Tibial artery (tissue), 4 donors: ENCODE data around the gene ING2.

ENCODE experiments used
- DNase-seq, 2 donors: peaks; one replicate each; pipeline ENCODE4 v3.0.0-alpha.2; 2019
- H3K27ac ChIP-seq, 2 donors: fragments of 200-600 bp; sonication (generic) in 1 of 2; 1 replicate in 1 of 2; 2 replicates in 1 of 2; pipeline ENCODE4 v1.5.1; 2018 to 2019; ENCODE audit warnings: mild to moderate bottlenecking in 1 of 2
- H3K27me3 ChIP-seq, 2 donors: fragments of 200-600 bp; sonication (generic) in 1 of 2; one replicate each; pipeline versions ENCODE4 v1.5.1 to v1.6.0; 2016 to 2019
- H3K36me3 ChIP-seq, 3 donors: fragments of 200-600 bp; sonication (generic) in 2 of 3; one replicate each; pipeline ENCODE4 v1.5.1; 2016 to 2019; ENCODE audit warnings: mild to moderate bottlenecking in 2 of 3
- H3K4me1 ChIP-seq, 4 donors: fragments of 200-600 bp; sonication (generic) in 2 of 4; 1 replicate in 3 of 4; 2 replicates in 1 of 4; pipeline ENCODE4 v1.5.1; 2016 to 2019
- H3K4me3 ChIP-seq, 2 donors: fragments of 200-600 bp; sonication (generic) in 1 of 2; 1 replicate in 1 of 2; 2 replicates in 1 of 2; pipeline ENCODE4 v1.5.1; 2018 to 2019; ENCODE audit warnings: mild to moderate bottlenecking in 2 of 2
- H3K9me3 ChIP-seq, 3 donors: fragments of 200-600 bp; sonication (generic) in 1 of 3; one replicate each; pipeline ENCODE4 v1.5.1; 2016 to 2019
- CTCF ChIP-seq, 2 experiments: fragments of 200-600 bp in 1 of 2; fragments of 450-650 bp in 1 of 2; IDR thresholded peaks; one replicate each; pipeline ENCODE4 v1.5.1; 2017 to 2019; ENCODE audit warnings: antibody characterized with exemption in 2 of 2, mild to moderate bottlenecking in 1 of 2, moderate library complexity in 1 of 2
- intact Hi-C: fragments of 100-400 bp; cut with DNase I; formaldehyde crosslinking; loops from one replicate; pipeline ENCODE4 v1.15.0; 2023; ENCODE audit warnings: low total_unique reads

ING2 gene

DNA sequence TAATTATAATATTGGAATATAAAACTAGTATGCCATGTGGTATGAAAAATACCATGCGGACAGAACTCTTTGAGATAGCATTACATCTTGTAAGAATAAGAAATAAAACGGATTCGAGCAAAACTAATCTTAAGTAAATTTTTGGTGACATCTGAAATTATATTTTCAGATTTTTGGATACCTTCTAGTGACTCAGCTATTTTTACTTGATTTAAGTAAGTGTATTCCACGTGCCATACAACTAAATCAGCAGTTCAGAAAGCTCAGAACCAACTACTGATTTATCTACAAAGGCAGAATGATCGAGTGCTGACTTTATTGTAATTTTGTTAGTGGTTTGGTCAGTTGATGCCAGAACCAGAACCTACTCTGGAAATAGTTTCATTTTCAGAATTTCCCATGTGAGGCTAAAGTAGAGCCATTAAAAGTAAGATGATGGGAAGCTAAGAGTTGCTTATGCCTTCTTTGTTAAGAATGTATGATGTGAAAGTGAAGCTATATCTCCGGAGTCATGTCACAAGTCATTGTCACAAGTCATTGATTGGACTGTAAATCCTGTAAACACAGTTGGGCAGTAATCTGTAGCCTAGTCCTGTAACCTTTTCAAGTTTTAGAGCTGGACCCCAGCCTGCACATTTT lies 4.0 kb downstream of the ING2 start:
- TF ChIP-seq CTCF (IDR thresholded peaks at IDR 0.05) = no peak
- H3K27ac ChIP-seq = no peak overlapping the region
- no peak overlapping the region for H3K4me3 ChIP-seq
- H3K4me1 ChIP-seq = peaks cover 0 to 10% (median 1%) of the 10 kb centered on the region in 4 donors
- DNase-seq = no peak
- intact Hi-C loops = no loop called here
- H3K27me3 ChIP-seq = no peaks in the 10 kb centered on the region
- peaks cover 0 to 20% (median 4%) of the 10 kb centered on the region in 3 donors for H3K36me3 ChIP-seq
- H3K9me3 ChIP-seq = no peaks in the 10 kb centered on the region

DNA sequence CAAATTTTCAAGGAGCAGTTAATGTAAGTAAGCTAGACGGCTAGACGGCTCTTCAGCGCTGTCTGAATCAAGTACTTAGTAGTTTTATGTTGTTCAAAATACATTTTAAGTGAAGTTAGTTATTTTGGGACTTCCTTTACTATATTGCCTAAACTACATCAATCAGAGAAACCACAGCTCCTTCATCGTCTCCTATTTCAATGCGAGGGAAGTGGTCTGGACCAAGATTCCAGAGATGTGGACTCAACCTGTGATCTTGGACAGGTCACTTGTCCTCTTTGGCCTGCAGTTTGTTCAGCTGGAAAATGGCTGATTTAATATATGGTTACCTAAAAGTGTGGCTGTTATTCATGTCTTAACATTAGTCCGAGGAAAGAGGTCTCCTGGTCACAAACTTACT lies 10.6 kb downstream of the ING2 start:
- Histone ChIP-seq H3K27me3 (no peaks in the 10 kb centered on the region), H3K27ac (no peak overlapping the region), H3K4me1 (no peaks in the 10 kb centered on the region), H3K36me3 (peaks cover 0 to 18% (median 3%) of the 10 kb centered on the region in 3 donors), H3K9me3 (no peaks in the 10 kb centered on the region), H3K4me3 (no peak overlapping the region)
- DNase-seq = no peak
- intact Hi-C loops = loop anchor here (5.0 kb wide), 1 partner anchor 1032 kb away; no protein-coding TSS in a partner anchor
- no peak for TF ChIP-seq CTCF (IDR thresholded peaks at IDR 0.05)

DNA sequence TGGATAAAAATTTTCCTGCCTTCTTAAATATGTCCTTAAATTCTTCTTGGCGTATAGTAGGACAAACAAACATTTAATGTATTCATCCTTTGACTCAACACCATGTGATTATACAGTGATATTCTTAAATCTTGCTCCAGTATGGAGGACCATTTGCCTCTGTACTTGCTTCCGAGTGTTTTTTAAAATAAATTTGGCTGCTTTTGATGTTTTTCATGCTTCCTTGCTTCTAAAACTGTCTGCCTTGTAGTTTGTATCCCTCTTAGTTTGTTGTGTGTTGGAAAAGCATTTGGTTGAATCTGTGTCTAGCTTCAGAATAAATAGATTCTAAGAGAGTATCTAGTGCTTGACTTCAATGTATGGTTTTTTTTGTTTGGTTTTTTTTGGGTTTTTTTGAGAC lies 12.3 kb downstream of the ING2 start:
- H3K4me1 ChIP-seq = no peaks in the 10 kb centered on the region
- no peak for TF ChIP-seq CTCF (IDR thresholded peaks at IDR 0.05)
- peaks cover 0 to 7% (median 0%) of the 10 kb centered on the region in 3 donors for H3K36me3 ChIP-seq
- DNase-seq = no peak
- intact Hi-C loops = loop anchor here (5.0 kb wide), 1 partner anchor 1030 kb away; no protein-coding TSS in a partner anchor
- no peaks in the 10 kb centered on the region for H3K9me3 ChIP-seq
- no peak overlapping the region for H3K4me3 ChIP-seq
- no peaks in the 10 kb centered on the region for H3K27me3 ChIP-seq
- H3K27ac ChIP-seq = no peak overlapping the region

DNA sequence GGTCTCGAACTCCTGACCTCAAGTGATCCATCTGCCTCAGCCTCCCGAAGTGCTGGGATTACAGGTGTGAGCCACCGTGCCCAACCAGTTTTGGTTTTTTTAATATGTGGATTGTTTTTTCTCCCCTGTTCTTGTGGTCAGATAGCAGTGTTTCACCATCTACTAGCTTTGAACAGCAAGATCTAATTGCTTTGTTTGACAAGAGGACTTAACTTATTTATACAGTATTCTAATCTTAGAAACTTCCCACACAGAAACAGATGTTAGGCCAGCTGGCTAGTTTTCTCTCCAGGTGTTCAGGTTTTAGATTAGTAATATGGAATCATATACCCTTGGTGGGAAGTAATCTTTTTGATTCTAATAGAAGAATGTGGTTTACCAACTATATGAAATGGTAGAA lies 12.9 kb downstream of the ING2 start:
- Histone ChIP-seq H3K27me3 (no peaks in the 10 kb centered on the region), H3K27ac (no peak overlapping the region), H3K4me1 (no peaks in the 10 kb centered on the region), H3K9me3 (no peaks in the 10 kb centered on the region), H3K36me3 (peaks cover 0 to 7% (median 0%) of the 10 kb centered on the region in 3 donors), H3K4me3 (no peak overlapping the region)
- intact Hi-C loops = loop anchor here (5.0 kb wide), 1 partner anchor 1030 kb away; no protein-coding TSS in a partner anchor
- DNase-seq = no peak
- no peak for TF ChIP-seq CTCF (IDR thresholded peaks at IDR 0.05)

DNA sequence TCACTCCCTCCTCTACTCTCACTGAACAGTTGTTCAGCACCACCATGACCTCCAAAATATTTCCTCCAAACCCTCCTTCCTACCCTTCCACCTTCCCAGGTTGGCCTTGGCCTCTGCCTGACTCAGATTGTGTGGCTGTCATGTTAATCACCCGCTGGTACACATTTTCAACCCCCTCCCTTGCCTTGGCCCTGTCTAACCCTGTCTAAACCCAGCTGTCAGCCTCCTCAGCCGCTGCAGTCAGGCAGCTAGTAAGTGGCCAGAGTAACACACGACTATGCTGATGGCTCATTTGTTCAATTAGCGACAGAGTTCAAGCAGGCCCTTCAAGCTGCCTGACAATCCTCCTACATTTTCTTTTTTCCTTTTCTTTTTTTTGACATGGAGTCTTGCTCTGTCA lies 18.0 kb downstream of the ING2 start:
- intact Hi-C loops = no loop called here
- DNase-seq = no peak
- H3K27me3 ChIP-seq = no peaks in the 10 kb centered on the region
- no peaks in the 10 kb centered on the region for H3K4me1 ChIP-seq
- TF ChIP-seq CTCF (IDR thresholded peaks at IDR 0.05) = no peak
- H3K36me3 ChIP-seq = no peaks in the 10 kb centered on the region
- H3K27ac ChIP-seq = no peak overlapping the region
- H3K9me3 ChIP-seq = no peaks in the 10 kb centered on the region
- no peak overlapping the region for H3K4me3 ChIP-seq
